Endothelial cell of umbilical vein (primary cell): Measurements from ENCODE around the gene G6PC1.

Source experiments
- EZH2 ChIP-seq: IDR thresholded peaks from 2 replicates; pipeline ENCODE4 v1.6.1; 2012; ENCODE audit warnings: borderline replicate concordance, low read depth, mild to moderate bottlenecking, moderate library complexity, low read length, inconsistent platforms; ENCODE audit not compliant: severe bottlenecking
- MYC ChIP-seq: IDR thresholded peaks from one replicate; pipeline ENCODE4 v1.6.1; 2011; ENCODE audit warnings: mild to moderate bottlenecking, low read depth, low read length
- POLR2A ChIP-seq: IDR thresholded peaks from 2 replicates; pipeline ENCODE4 v1.6.1; 2012; ENCODE audit warnings: low read depth, mild to moderate bottlenecking, control low read depth, low read length
- POLR2AphosphoS5 ChIP-seq: IDR thresholded peaks from 2 replicates; pipeline ENCODE4 v1.6.1; 2012; ENCODE audit warnings: low read depth, mild to moderate bottlenecking, control low read depth, low read length, moderate library complexity; ENCODE audit not compliant: insufficient read depth
- TF ChIP-seq, protein P1 (sequence below), 2 donors: IDR thresholded peaks; 1 replicate in 1 of 2; 2 replicates in 1 of 2; pipeline ENCODE4 v1.5.1; 2011; ENCODE audit warnings: low read length in 2 of 2, mild to moderate bottlenecking in 2 of 2, moderate library complexity in 2 of 2, control low read depth in 1 of 2, inconsistent platforms in 1 of 2, low read depth in 1 of 2; ENCODE audit not compliant: insufficient read depth in 1 of 2; ENCODE audit errors: extremely low read depth in 1 of 2
- TF ChIP-seq, protein P2 (sequence below): IDR thresholded peaks from 2 replicates; pipeline ENCODE4 v1.6.1; 2011; ENCODE audit not compliant: insufficient read depth, insufficient read length

DNA sequence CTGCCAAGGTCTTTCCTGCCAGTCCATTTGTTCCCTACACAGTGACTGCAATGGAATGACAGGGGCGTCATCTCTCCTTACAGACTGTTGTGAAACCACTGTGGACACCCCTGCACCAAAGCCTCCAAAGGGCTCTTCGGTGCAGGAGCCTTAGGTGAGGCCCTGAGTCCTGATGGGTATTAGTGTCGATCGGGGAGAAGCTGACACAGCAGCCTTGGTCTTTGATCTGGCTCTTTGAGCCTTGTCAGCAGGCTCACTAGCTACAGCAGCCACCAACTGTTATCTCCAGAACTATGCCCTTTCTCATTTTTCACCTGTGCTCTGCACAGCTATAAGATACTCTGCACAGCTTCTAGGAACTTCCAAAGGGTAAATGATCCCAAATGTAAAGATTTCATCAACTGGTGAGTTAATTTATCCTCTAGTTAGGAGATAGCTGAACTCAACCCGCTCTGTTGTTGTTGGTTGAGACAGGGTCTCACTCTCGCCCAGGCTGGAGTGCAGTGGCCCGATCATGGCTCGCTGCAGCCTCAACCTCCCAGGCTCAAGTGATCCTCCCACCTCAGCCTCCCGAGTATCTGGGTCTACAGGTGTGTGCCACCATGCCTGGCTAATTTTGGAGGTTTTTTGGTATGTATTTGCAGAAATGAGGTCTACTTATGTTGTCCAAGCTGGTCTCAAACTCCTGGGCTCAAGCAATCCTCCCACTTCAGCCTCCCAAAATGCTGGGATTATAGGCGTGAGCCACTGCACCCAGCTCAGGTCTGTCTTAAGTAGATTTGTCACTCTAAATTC, 19.7 kb downstream of the G6PC1 start:
- TF ChIP-seq, protein P1, sequence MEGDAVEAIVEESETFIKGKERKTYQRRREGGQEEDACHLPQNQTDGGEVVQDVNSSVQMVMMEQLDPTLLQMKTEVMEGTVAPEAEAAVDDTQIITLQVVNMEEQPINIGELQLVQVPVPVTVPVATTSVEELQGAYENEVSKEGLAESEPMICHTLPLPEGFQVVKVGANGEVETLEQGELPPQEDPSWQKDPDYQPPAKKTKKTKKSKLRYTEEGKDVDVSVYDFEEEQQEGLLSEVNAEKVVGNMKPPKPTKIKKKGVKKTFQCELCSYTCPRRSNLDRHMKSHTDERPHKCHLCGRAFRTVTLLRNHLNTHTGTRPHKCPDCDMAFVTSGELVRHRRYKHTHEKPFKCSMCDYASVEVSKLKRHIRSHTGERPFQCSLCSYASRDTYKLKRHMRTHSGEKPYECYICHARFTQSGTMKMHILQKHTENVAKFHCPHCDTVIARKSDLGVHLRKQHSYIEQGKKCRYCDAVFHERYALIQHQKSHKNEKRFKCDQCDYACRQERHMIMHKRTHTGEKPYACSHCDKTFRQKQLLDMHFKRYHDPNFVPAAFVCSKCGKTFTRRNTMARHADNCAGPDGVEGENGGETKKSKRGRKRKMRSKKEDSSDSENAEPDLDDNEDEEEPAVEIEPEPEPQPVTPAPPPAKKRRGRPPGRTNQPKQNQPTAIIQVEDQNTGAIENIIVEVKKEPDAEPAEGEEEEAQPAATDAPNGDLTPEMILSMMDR (IDR thresholded peaks at IDR 0.05; ENCODE audit: extremely low read depth in 1 of 2, insufficient read depth in 1 of 2, low read depth in 1 of 2, low read length in 2 of 2) = no peak
- TF ChIP-seq POLR2A (no peak), POLR2AphosphoS5 (no peak), MYC (no peak), EZH2 (no peak)
- TF ChIP-seq, protein P2, sequence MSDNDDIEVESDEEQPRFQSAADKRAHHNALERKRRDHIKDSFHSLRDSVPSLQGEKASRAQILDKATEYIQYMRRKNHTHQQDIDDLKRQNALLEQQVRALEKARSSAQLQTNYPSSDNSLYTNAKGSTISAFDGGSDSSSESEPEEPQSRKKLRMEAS = no peak
